ENCODE measurements around the gene CRISPLD2.

DNA sequence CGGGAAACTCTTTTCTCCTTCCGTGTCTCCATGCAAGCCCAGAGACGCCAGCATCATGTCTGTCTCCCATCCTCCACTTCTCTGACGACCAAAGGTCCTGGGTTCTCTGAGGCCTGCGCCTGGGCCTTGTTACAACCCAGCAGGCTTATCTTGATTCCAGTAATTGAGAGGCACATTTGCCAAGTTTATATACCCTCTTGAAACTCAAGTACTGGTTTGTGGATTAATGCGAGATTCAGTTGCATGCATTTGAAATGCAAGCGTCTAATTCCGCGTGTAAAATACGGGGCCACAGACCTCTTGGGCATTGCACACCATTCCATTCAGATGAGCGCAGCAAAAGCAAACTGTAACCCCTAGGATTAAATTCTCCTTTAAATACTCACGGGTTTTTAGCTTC, 28.7 kb upstream of the CRISPLD2 start:
- TF ChIP-seq, protein P1, sequence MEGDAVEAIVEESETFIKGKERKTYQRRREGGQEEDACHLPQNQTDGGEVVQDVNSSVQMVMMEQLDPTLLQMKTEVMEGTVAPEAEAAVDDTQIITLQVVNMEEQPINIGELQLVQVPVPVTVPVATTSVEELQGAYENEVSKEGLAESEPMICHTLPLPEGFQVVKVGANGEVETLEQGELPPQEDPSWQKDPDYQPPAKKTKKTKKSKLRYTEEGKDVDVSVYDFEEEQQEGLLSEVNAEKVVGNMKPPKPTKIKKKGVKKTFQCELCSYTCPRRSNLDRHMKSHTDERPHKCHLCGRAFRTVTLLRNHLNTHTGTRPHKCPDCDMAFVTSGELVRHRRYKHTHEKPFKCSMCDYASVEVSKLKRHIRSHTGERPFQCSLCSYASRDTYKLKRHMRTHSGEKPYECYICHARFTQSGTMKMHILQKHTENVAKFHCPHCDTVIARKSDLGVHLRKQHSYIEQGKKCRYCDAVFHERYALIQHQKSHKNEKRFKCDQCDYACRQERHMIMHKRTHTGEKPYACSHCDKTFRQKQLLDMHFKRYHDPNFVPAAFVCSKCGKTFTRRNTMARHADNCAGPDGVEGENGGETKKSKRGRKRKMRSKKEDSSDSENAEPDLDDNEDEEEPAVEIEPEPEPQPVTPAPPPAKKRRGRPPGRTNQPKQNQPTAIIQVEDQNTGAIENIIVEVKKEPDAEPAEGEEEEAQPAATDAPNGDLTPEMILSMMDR (IDR thresholded peaks at IDR 0.05; ENCODE audit: poor library complexity, severe bottlenecking), result no peak
- no peak for TF ChIP-seq POLR2AphosphoS5 (IDR thresholded peaks at IDR 0.05)
- TF ChIP-seq EP300 (conservative IDR thresholded peaks at IDR 0.05; ENCODE audit: poor library complexity, severe bottlenecking), result no peak
- no peak for TF ChIP-seq TAF1 (IDR thresholded peaks at IDR 0.05; ENCODE audit: low read depth)
- TF ChIP-seq EZH2 (IDR thresholded peaks at IDR 0.05; ENCODE audit: borderline replicate concordance, insufficient read depth, low read length, poor library complexity, severe bottlenecking), result no peak
- TF ChIP-seq, protein P2, sequence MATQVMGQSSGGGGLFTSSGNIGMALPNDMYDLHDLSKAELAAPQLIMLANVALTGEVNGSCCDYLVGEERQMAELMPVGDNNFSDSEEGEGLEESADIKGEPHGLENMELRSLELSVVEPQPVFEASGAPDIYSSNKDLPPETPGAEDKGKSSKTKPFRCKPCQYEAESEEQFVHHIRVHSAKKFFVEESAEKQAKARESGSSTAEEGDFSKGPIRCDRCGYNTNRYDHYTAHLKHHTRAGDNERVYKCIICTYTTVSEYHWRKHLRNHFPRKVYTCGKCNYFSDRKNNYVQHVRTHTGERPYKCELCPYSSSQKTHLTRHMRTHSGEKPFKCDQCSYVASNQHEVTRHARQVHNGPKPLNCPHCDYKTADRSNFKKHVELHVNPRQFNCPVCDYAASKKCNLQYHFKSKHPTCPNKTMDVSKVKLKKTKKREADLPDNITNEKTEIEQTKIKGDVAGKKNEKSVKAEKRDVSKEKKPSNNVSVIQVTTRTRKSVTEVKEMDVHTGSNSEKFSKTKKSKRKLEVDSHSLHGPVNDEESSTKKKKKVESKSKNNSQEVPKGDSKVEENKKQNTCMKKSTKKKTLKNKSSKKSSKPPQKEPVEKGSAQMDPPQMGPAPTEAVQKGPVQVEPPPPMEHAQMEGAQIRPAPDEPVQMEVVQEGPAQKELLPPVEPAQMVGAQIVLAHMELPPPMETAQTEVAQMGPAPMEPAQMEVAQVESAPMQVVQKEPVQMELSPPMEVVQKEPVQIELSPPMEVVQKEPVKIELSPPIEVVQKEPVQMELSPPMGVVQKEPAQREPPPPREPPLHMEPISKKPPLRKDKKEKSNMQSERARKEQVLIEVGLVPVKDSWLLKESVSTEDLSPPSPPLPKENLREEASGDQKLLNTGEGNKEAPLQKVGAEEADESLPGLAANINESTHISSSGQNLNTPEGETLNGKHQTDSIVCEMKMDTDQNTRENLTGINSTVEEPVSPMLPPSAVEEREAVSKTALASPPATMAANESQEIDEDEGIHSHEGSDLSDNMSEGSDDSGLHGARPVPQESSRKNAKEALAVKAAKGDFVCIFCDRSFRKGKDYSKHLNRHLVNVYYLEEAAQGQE (IDR thresholded peaks at IDR 0.05; ENCODE audit: borderline replicate concordance), result no peak
- no peak for TF ChIP-seq MXI1 (conservative IDR thresholded peaks at IDR 0.05; ENCODE audit: poor library complexity, severe bottlenecking)
- no peak for TF ChIP-seq RAD21 (conservative IDR thresholded peaks at IDR 0.05)
- TF ChIP-seq SMC3 (conservative IDR thresholded peaks at IDR 0.05; ENCODE audit: poor library complexity), result no peak
